Suppressor macrophage (primary cell): Measurements from ENCODE around the gene AP1G2.

Experiments used
- DNase-seq, 4 experiments: peaks; one replicate each; pipeline ENCODE4 v3.0.0-alpha.2; 2020 to 2022

The AP1G2 gene

DNA sequence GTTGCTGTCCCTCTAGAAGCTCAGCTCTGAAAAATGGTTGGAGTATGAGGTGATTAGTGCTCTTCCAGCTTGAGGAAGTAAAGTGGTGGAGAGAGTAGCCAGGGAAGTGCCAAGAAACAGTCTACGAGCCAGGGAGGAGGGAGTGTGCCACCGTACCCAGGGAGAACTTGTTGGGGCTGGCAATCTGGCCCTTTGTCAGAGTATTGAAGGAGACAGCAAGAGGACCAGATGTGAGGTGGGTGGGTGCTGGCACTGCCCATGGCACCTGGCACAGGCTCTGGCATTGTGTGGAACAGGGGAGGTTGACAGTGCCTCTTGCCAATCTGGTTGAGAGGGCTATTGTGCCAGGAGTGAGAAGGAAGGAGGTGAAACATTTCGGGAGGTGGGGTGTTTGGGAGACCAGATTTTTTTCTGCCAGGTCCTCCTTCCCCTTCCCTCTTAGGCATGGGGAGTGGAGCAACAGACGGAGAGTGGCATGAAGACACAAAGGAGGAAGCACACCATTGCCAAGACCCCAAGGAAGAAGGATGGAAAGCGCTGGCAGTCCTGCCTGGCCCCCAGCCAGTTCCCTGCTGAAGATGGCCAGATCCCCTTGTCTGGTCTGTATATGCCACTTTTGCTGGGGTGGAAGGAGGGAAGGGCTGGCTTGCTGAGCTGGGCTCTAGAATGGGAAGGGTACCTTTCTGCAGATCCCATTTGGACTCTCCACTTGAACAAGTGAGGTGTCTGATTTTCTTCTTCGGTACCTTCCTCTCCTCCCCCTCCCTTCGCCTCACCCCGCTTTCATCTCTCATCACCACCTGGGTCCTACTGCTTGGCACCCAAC is 53.6 kb downstream of the AP1G2 start:
- no peak for DNase-seq

DNA sequence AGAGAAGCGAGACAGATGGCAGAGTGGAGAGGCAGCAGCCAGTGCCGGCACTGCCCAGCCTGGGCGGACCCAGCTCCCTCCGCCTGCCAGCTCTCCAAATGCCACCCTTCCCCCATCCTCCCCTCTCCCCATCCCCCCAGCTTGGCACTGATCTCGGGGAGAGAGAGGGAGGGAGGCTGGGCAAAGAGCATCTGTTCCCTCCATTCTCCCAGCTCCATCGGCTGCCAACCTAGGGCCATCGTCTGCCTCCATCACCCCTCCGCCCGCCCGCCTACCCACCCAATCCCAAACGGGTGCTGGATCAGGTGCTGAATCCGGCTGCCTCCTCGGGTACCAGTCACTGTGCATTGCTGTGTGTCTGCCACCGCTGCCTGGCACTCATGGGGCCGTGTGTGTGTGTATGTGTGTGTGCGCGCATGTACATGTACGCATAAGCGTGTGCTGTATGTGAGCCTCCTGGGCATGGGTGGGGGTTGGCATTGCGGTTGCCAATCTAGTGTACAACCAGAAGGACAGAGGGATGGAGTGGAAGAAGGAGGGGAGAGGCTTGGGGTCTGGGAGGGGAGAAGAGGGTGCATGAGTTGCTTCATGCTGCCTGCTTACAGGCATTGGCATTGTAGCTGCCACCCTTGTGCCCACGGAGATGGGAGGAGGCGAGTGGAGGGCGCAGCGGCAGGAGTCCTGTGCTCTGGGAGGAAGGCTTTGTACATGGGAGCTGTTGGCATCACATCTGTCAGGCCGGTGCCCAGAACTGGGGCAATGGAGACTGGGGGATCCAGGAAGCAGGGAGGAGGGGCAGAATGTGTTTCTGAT is 54.4 kb downstream of the AP1G2 start:
- DNase-seq = no peak

DNA sequence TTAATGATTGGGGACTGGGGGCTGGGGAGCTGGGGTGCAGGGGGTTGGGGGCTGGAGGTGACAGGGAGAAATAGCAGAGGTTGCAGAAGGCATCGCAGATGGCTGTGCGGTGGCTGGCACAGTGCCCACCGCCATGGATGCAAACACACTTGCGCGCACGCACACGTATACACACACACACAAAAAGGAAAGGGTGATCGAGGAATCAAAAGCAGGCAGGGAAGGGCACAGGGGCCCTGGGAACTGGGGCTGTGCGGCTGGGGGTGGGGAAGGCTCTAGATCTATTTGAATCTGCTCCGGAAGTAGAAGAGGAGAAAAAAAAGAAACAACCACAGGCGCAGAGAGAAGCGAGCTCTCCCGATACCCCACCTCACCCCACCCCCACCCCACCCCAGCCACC is 55.4 kb downstream of the AP1G2 start:
- DNase-seq = no peak
